SK-N-SH treated with all-trans-retinoic acid at 6 μM for 48 hours (cell line): Measurements from ENCODE around the gene COL6A5.

Experiments used
- ESRRG ChIP-seq: fragments of 250-450 bp; sonication (Bioruptor Pico); IDR thresholded peaks from 2 replicates; pipeline ENCODE4 v1.6.1; 2021; ENCODE audit warnings: mild to moderate bottlenecking
- OSR1 ChIP-seq: fragments of 250-450 bp; sonication (Bioruptor Pico); IDR thresholded peaks from 2 replicates; pipeline ENCODE4 v1.8.0; 2022; ENCODE audit warnings: moderate library complexity, mild to moderate bottlenecking, inconsistent platforms

DNA sequence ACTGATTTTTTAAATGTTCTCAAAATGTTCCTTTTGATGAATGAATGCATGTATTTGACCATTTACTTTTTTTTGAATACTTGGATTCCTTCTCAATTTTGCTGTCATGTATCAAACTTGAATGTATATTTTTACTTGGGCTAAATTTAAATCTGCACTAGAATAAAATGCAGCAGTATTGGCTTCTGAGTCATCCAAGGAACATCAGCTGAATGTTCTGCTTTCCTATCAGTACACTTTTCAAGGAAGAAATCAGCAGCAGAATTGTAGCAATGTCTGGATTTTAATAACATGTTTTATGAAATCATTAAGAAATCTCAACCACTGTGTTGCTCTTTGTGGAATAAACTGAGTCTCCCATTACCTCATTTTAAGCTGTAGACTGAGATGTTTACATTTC is 114.5 kb downstream of the COL6A5 start:
- TF ChIP-seq OSR1 (CRISPR knock-in tag): no peak
- TF ChIP-seq ESRRG (CRISPR knock-in tag): no peak
